Adrenal gland (tissue), 5 donors: ENCODE results near the gene NDUFB3.

Source experiments
- CTCF ChIP-seq, 6 experiments: fragments of 450-650 bp in 4 of 6; fragments of 200-600 bp in 2 of 6; sonication (generic) in 1 of 6; IDR thresholded peaks; 1 replicate in 5 of 6; 2 replicates in 1 of 6; pipeline versions ENCODE4 v1.5.1 to v1.8.0; 2016 to 2021; ENCODE audit warnings: antibody characterized with exemption in 6 of 6, mild to moderate bottlenecking in 2 of 6, moderate library complexity in 1 of 6
- POLR2A ChIP-seq, 2 donors: fragments of 450-650 bp; IDR thresholded peaks; one replicate each; pipeline ENCODE4 v1.6.1; 2017; ENCODE audit warnings: antibody characterized with exemption in 2 of 2, mild to moderate bottlenecking in 2 of 2, moderate library complexity in 1 of 2
- donor health status: DM: no; HTN: no; CAD: no.

DNA sequence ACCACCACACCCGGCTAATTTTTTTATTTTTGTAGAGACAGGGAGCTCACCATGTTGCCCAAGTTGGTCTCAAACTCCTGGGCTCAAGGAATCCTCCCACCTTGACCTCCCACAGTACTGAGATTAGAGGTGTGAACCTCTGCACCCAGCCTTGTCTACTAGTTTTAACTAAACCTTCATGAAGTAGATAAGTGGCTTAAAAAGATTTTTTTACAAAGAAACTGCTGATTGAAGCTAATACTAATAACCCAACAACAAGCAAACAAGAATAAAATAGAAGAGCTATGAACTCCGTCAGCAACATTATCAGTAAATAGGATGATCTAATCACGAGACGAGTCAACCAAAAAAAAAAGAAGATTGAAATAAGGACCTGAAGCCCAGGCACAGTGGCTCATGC is 18.8 kb downstream of the NDUFB3 start:
- TF ChIP-seq CTCF (IDR thresholded peaks at IDR 0.05): no peak
- TF ChIP-seq POLR2A (IDR thresholded peaks at IDR 0.05): no peak
